ENCODE data around the gene KIRREL1. TPM values are rescaled to one million over a fixed set of nuclear protein-coding genes. Genes with fewer than 3 reads are reported as not detected.

The KIRREL1 gene
- total RNA-seq, 2 experiments from 2014 or later: 0.08 TPM

DNA sequence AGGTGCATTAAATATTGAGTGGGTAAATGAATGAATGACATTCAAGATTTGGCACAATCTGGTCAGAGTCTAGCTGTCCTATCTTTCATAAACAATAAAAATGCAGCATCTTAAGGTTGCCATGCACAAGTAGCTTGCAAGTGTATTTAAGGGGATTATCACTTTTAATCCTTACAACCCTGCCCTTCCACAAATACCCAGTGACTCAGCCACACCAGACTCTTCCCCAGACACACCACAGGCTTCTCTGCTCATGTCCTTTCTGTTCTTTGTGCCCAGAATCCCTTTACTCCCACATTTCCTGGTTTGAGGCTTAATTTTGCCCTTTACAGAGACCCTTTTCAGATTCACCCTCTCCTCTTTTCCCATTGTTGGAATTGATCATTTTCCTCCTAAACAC lies 59.8 kb downstream of the KIRREL1 start:
- CTCF ChIA-PET: no interaction called here
- POLR2A ChIA-PET: no interaction called here

DNA sequence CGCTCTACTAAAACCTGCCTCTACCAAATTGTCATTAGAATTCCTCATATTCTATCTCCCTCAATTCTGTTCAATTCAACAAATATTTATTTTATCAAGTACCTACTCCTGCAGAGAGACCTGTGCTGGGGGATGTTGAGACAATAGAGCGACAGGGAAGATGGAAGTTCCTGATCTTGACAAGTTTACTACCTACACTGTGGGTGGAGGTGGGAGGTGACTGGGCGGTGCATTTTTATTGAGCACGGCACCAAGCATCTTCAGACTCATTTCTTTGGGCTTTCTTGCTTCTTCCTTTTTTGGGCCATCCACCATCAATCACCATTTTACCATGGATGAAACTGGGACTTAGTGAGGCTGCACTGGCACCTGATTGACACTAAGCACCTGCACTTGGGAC lies 61.3 kb downstream of the KIRREL1 start:
- CTCF ChIA-PET: no interaction called here

DNA sequence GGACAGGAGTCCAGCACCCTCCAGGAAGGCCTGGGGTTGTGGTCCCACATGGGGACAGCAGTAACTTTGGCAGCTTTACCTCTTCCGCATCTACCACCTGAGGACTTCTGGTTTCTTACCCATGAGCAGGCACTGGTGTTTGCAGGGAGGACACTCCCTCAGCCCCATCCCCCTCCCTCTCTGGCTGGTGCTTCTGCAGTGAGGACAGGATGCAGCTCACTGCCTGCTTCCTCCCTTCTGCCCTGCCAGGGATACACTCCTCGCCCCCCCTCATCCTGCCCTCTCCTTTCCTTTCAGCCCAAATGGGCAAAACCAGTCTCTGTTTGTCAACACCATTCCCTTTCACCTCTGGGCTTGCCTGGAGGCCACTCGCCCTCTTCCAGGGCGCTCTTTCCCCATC lies 62.4 kb downstream of the KIRREL1 start:
- ChIA-PET CTCF (no interaction called here), POLR2A (no interaction called here)

More for the DNA sequence above, 61.3 kb downstream of the KIRREL1 start:
- POLR2A ChIA-PET: no interaction called here

GRCh38 chr1:158056498-158056897 lies 63.1 kb downstream of the KIRREL1 start:
- POLR2A ChIA-PET: no interaction called here
- CTCF ChIA-PET: no interaction called here

DNA sequence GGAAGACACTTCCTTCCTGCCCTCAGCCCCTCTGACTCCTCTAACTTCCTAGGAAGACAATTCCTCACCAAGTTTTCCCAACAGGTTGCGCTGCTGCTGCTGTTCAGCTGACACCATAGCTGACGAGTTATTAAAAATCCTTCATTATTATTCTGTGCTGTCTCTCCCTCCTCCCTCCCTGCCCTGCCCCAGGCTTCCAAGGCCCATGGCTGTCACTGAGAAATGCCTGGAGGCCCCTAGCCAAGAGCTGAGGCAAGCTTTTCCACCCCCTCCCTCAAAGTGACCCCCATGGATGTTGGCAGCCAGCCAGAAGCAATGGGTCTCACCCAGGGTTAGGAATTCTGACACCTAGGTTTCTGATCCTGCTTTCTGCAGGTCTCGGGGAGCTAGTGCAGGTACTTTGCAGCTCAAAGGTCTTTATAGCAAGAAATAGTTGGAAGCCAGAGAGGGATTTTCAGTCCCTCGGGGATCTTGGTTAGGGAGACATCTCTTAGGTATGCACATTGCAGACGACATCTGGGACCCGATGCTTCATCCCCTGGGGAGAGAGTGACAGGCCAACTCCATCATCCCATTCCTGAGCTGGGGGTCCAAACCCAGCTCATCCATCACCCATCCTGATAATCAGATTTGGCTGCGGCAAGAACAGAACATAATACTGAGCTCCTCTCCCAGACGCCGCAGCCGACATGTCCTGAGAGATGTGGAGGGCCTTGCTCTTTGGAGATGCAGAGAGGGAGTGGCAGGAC lies 65.0 kb downstream of the KIRREL1 start:
- ChIA-PET CTCF (no interaction called here), POLR2A (no interaction called here)

DNA sequence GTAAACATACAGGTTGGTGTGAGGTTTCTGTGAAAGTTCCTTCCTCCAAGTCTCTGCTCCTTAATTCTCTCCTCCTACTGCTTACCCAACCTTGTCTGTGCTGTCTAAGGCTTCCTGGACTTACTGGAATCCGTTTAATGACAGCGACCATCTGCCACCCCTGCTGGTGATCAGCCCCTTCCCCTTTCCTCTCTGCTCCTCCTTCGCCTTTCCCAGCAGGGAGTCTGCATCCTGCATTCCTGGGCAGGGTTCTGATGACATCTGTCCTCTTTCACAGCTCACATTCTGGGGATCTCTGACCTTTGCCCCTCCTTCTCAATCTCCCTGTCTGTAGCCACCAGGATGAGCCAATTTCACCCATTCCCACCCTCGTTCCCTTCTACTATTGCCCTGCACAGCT lies 66.5 kb downstream of the KIRREL1 start:
- ChIA-PET POLR2A (no interaction called here), CTCF (no interaction called here)

GRCh38 chr1:158062174-158062573 lies 68.7 kb downstream of the KIRREL1 start:
- ChIA-PET CTCF (no interaction called here), POLR2A (no interaction called here)

DNA sequence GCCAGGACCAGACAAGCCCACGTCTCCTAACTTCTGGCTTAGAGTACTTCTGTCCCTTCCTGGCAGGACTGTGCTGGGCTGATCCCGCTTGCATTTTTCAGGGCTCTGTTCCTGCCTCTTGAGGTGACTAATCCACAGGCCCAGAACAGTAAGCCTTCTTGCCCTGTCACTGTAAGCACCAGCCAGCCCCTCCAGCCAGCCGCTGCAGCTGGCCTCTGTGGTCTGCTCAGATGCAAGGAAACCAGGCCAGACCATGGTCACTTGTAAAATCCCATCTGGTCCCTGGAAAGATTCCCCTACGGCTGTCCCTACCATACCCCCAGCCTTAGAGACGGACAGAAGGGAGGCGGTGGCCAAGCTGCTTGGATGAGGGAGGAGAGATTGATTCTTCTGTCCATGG lies 74.2 kb downstream of the KIRREL1 start:
- POLR2A ChIA-PET: no interaction called here

DNA sequence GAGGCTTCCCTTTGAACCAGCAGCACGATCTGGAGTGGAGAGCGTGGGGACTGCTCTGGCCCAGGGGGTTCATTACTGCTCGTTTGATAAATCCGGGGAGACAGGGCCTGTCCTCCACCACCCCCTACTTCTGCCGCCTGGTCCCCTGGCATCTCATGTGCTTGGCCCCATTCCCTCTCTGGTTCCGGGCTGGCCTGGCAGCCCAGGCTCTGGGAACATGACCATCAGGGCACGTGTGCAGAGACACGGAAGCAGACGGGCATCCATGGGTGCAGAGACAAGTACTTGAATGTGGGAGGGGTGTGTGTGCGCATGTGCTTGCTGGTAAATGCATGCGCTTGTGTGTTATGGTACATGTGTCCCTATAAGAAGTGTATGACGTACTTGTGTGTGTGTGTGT lies 75.5 kb downstream of the KIRREL1 start:
- ChIA-PET CTCF (interaction anchor here (0.8 kb wide), 1 partner anchor 15 kb away, joined by 3 read pairs; no protein-coding TSS in a partner anchor), POLR2A (no interaction called here)

More for the DNA sequence above, 74.2 kb downstream of the KIRREL1 start:
- CTCF ChIA-PET: no interaction called here

DNA sequence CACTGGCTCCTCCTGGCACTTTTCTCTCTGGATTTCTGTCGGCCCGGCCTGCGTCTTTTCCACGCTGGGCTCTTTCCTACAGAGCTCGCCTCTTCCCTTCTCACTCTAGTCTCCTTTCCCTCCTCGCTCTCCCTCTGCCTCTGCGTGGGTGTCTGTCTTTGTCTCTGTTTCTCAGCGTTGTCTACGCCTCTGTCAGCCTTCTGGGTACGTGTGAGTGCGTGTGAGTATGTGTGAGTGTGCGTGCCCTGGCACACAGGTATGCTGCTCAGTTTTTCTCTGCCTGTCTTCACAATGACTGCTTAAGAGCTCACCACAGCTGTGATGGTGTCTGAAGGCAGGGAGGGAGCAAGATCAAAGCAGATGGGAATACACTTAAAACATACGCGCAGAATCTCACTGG lies 77.7 kb downstream of the KIRREL1 start:
- ChIA-PET CTCF (no interaction called here), POLR2A (no interaction called here)

- CTCF ChIA-PET: interaction anchor here (1.2 kb wide), 1 partner anchor 21 kb away, joined by 3 read pairs; no protein-coding TSS in a partner anchor
Observed at GRCh38 chr1:158075078-158075477, 81.6 kb downstream of the KIRREL1 start.

GRCh38 chr1:158076441-158076840 lies 83.0 kb downstream of the KIRREL1 start:
- ChIA-PET POLR2A (no interaction called here), CTCF (no interaction called here)

More at GRCh38 chr1:158075078-158075477, 81.6 kb downstream of the KIRREL1 start:
- POLR2A ChIA-PET: no interaction called here

GRCh38 chr1:158077411-158078256 lies 84.2 kb downstream of the KIRREL1 start:
- ChIA-PET POLR2A (no interaction called here), CTCF (no interaction called here)

DNA sequence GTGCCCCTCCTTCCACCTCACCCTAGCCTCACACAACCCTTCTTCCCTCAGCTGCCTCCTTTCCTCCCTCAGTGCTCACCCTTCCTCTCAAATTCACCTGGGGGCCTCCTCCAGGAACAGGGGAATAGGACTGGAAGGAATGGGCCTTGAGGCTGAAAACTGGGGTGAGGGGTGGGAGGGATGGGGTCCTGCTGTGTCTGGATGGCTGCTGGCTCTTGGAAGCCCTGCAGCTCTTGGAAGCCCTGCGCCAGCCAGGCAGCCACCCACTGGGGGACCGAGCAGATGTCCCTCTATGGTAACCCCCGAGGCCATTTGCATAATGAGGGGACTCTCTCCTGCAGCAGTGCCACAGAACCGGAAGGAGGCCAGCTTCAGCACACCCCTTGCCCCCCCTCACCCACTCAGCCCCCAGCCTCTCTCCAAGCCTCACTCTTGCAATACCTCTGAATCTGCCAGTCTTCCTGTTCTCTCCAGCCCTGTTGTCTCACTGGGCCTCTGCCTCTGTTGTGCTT lies 85.2 kb downstream of the KIRREL1 start:
- ChIA-PET CTCF (interaction anchor here (0.8 kb wide), 1 partner anchor 10 kb away, joined by 7 read pairs; no protein-coding TSS in a partner anchor), POLR2A (no interaction called here)

GRCh38 chr1:158080066-158080465 lies 86.6 kb downstream of the KIRREL1 start:
- ChIA-PET POLR2A (no interaction called here), CTCF (no interaction called here)

- POLR2A ChIA-PET: no interaction called here
- CTCF ChIA-PET: interaction anchor here (0.9 to 1.3 kb wide), 2 partner anchors 12 to 15 kb away, joined by 3 to 4 read pairs; no protein-coding TSS in a partner anchor
Observed at GRCh38 chr1:158084336-158084735, 90.9 kb downstream of the KIRREL1 start.

- CTCF ChIA-PET: no interaction called here
- POLR2A ChIA-PET: no interaction called here
Observed at GRCh38 chr1:158084747-158085146, 91.3 kb downstream of the KIRREL1 start.

DNA sequence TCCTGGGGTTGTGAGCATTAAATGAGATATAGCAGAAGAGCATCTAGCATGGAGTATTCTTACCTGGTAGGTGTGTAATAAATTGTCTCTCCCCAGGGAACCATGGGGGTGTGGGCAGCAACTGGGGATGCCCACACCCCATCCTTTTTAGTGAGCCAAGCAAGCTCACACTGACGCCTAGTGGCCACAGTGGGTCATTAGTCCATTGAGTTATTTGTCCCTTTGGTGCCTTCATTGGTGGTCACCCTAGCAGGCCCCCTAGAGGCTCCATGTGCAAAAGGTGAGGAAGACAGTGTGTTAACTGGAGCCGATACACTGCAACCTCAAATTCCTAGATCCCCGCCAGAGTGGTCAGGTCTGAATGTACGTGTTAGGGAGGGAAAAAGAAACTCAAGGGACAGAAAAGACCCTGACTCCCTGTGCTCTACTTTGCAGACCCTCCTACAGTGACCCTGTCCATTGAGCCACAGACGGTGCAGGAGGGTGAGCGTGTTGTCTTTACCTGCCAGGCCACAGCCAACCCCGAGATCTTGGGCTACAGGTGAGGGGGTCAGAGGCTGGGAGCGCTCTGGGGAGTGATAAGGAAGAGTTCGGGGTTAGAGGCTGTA lies 94.0 kb downstream of the KIRREL1 start:
- ChIA-PET POLR2A (no interaction called here), CTCF (interaction anchor here (1.0 to 1.3 kb wide), 3 partner anchors 8 to 30 kb away, joined by 3 to 4 read pairs (median 3); no protein-coding TSS in a partner anchor)

GRCh38 chr1:158089476-158089875 lies 96.0 kb downstream of the KIRREL1 start:
- ChIA-PET POLR2A (no interaction called here), CTCF (no interaction called here)

GRCh38 chr1:158089925-158090637 lies 96.6 kb downstream of the KIRREL1 start:
- CTCF ChIA-PET: no interaction called here

More at GRCh38 chr1:158089925-158090637, 96.6 kb downstream of the KIRREL1 start:
- POLR2A ChIA-PET: no interaction called here
